Skeletal muscle tissue (tissue), 4 donors: ENCODE measurements around the gene HMGCS1. TPM values are rescaled to one million over a fixed set of nuclear protein-coding genes. Genes with fewer than 3 reads are reported as not detected.

Experiments
- H3K27ac ChIP-seq: one replicate; pipeline ENCODE4 v1.7.0; 2013; ENCODE audit warnings: mild to moderate bottlenecking, low read depth, low read length, inconsistent platforms
- H3K27me3 ChIP-seq, 3 donors: one replicate each; pipeline ENCODE4 v1.7.0; 2013; ENCODE audit warnings: low read length in 3 of 3; ENCODE audit not compliant: control insufficient read depth in 3 of 3, insufficient read depth in 3 of 3
- H3K36me3 ChIP-seq, 3 donors: one replicate each; pipeline ENCODE4 v1.7.0; 2013; ENCODE audit warnings: low read length in 3 of 3; ENCODE audit not compliant: control insufficient read depth in 3 of 3, insufficient read depth in 3 of 3
- H3K4me1 ChIP-seq, 3 donors: one replicate each; pipeline ENCODE4 v1.7.0; 2013; ENCODE audit warnings: low read length in 3 of 3, mild to moderate bottlenecking in 3 of 3; ENCODE audit not compliant: control insufficient read depth in 3 of 3, insufficient read depth in 3 of 3
- H3K4me3 ChIP-seq, 3 donors: one replicate each; pipeline ENCODE4 v1.7.0; 2013; ENCODE audit warnings: low read length in 3 of 3
- H3K9ac ChIP-seq, 3 donors: one replicate each; pipeline ENCODE4 v1.7.0; 2013; ENCODE audit warnings: low read length in 3 of 3, mild to moderate bottlenecking in 3 of 3, moderate library complexity in 2 of 3, low read depth in 1 of 3
- H3K9me3 ChIP-seq, 3 donors: one replicate each; pipeline ENCODE4 v1.7.0; 2013; ENCODE audit warnings: low read length in 3 of 3; ENCODE audit not compliant: control insufficient read depth in 3 of 3
- total RNA-seq: library from RNA; depleted of rRNA; stranded (reverse); fragments of >200 nt; gene quantifications from one replicate; pipeline ENCODE4 v1.2.3, GENCODE V29; 2014
- donor health status: Osteomylitis.

Gene HMGCS1
- total RNA-seq, 1 donor from 2014 or later, result 50.6 TPM

DNA sequence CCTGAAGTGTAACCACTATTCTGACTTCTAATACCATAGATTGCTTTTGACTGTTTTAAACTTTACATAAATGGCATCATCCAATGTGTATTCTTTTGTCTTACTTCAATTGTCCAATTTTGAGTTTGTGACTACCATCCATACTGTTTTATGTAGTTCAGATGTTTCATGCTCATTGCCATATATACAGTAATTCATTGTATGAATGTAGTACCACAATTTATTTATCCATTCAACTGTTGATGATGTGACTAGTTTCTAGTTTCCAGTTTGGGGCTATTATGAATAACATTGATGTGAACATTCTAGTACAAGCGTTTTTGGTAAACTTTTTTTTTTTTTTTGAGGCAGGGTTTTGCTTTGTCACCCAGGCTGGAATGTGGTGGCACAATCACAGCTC is 55.1 kb downstream of the HMGCS1 start:
- Histone ChIP-seq H3K4me3 (no peak overlapping the region), H3K9me3 (no peaks in the 10 kb centered on the region), H3K9ac (no peak overlapping the region), H3K27me3 (no peaks in the 10 kb centered on the region), H3K27ac (no peak overlapping the region), H3K4me1 (no peaks in the 10 kb centered on the region), H3K36me3 (no peaks in the 10 kb centered on the region)

DNA sequence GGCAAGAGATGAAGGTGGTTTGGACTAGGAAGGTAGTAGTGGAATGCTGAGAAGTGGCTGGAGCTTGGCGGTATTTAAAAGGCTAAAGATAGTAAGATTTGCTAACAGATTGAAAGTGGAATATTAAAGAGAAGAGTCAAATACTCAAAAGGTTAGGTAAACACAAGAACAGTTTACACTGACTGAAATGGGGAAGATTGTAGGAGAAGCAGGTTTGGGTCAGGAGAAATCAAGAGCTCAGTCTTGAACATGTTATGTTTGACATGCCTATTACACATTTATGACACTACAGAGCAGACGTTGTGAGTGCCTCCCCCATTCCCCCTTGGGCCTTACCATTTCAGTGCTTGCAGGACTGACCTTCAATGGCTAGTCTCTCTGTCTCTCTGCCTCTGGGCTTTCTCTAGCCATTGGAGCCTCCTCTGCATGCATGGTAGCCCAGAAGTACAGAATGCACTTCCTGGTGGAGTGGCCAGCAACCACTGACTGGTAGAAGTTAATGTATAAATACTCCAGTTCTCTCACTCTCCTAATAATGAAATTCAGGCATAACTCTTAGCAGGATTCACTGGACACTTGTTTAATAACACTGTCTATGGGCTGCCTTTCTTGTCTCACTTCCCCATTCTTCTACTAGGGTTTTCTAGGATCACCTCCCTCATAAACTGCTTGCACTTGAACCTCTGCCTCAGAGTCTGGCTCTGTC is 56.8 kb downstream of the HMGCS1 start:
- Histone ChIP-seq H3K27ac (no peak overlapping the region), H3K36me3 (no peaks in the 10 kb centered on the region), H3K4me3 (no peak overlapping the region), H3K27me3 (no peaks in the 10 kb centered on the region), H3K4me1 (no peaks in the 10 kb centered on the region), H3K9me3 (no peaks in the 10 kb centered on the region), H3K9ac (no peak overlapping the region)

DNA sequence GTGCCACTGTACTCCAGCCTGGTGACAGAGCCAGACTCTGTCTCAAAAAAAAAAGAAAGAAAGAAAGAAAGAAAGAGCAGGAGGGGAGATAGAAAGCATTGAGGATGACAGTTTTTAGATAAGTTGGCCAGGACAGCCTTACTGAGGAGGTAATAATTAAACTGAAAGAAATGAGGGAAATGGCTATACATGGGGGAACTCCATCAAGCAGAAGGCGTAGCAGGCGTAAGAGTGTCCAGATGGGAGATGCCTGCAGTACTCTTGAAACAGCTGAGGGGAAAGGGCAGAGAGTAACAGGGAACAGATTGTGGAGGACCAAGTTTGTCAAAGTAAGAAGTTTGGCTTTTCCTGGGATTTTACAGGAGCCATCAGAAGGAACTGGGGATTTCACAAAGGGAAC is 57.5 kb downstream of the HMGCS1 start:
- Histone ChIP-seq H3K9me3 (no peaks in the 10 kb centered on the region), H3K27me3 (no peaks in the 10 kb centered on the region), H3K9ac (no peak overlapping the region), H3K4me3 (no peak overlapping the region), H3K4me1 (no peaks in the 10 kb centered on the region), H3K27ac (no peak overlapping the region), H3K36me3 (no peaks in the 10 kb centered on the region)

DNA sequence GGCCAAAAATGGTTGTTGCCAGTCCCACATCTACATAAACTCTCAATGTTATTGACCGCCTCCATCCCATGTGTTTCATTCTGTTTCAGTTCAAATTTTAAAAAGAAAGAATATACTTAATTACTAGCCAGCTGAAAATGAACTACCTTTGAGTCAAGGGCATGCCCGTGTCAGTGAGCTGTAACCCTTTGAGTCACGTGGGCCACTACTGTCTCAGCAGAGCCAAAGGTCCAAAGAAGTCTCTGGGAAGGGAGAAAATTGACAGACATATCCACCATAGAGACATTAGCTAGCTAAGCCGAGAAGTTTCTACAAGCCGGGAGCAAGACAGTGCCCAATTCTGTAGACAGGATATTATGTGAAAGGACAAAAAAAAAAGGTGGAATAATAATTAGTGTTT is 61.5 kb downstream of the HMGCS1 start:
- H3K9me3 ChIP-seq, result no peaks in the 10 kb centered on the region
- H3K4me1 ChIP-seq, result no peaks in the 10 kb centered on the region
- H3K27ac ChIP-seq, result no peak overlapping the region
- no peak overlapping the region for H3K9ac ChIP-seq
- H3K36me3 ChIP-seq, result no peaks in the 10 kb centered on the region
- no peak overlapping the region for H3K4me3 ChIP-seq
- H3K27me3 ChIP-seq, result no peaks in the 10 kb centered on the region

DNA sequence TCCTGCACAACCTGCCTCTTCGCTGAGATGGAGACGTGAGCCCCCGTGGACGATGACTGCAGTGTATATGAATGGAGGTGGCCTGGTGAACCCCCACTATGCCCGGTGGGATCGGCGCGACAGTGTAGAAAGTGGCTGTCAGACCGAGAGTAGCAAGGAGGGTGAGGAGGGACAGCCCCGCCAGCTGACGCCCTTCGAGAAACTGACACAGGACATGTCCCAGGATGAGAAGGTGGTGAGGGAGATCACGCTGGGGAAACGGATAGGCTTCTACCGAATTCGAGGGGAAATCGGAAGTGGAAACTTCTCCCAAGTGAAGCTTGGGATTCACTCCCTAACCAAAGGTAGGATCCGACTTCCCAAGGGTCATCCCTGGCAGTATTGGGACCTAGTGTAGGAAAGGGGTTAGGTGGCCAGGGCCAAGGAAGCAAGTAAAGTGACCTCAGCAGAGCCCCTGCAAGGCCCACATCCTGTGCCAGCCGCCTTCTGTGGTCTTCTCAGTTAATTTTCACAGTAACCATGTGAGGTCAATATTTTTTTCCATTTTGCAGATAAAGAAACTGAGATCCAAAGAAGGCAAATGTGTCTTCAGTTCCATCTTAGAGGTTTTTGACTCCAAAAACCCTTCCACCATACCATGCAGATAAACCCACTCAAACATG is 67.4 kb downstream of the HMGCS1 start:
- peaks cover 0 to 6% (median 0%) of the 10 kb centered on the region in 3 donors for H3K36me3 ChIP-seq
- H3K4me1 ChIP-seq, result no peaks in the 10 kb centered on the region
- no peaks in the 10 kb centered on the region for H3K27me3 ChIP-seq
- H3K9me3 ChIP-seq, result no peaks in the 10 kb centered on the region
- no peak overlapping the region for H3K27ac ChIP-seq
- H3K4me3 ChIP-seq, result no peak overlapping the region
- H3K9ac ChIP-seq, result no peak overlapping the region

DNA sequence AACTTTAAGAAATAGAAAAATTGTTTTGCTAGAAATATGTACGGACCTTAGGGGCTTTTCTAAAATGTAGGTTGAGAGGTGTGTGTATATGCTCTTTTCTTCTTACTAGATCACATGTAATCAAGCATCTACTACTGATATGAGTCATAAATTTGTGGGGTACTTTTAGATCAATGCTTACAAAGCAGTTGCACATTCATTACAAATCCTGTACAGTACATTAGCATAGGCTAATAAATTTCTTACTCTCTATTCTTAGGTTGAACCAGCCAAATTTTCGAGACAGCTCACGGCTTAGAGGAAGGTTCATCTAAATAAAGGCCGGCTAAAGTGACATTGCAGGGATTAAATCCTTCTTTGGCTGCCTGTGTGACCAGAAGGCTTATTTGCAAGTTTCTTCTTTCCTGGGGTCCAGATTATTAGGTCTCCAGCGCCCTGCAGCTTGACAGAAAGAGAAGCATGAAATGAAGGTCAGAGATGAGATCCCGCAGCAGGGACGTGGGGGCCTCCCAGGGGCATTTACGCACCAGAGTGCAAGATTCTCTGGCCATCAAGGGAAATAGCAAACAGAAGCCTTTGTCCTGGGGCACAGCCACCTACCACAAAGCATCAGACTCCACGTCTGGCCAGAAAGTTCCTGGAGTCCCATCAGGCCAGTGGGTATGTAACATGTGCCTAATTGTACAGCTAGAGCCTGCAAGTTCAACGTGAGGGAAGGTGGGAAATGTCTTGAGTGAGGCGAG is 68.2 kb downstream of the HMGCS1 start:
- H3K9me3 ChIP-seq, result no peaks in the 10 kb centered on the region
- H3K27me3 ChIP-seq, result no peaks in the 10 kb centered on the region
- H3K27ac ChIP-seq, result no peak overlapping the region
- no peaks in the 10 kb centered on the region for H3K4me1 ChIP-seq
- H3K9ac ChIP-seq, result no peak overlapping the region
- H3K4me3 ChIP-seq, result no peak overlapping the region
- H3K36me3 ChIP-seq, result peaks cover 0 to 6% (median 0%) of the 10 kb centered on the region in 3 donors

DNA sequence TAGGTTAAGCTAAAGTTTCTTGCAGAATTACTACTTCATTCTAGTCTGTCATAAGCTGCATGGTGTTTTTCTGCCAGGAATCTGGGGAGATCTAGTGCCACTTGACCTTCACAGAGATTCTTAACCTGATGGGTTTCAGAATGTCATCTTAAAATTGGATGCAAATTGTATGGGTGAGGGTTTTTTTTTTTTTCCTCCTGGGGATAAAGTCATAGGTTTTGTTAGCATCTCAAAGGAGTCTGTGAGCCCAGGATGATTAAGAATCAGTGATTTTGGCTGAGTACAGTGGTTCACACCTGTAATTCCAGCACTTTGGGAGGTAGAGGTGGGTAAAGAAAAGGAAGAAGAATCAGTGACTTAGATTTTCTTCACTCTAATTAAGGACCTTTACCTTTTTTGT is 69.9 kb downstream of the HMGCS1 start:
- no peaks in the 10 kb centered on the region for H3K4me1 ChIP-seq
- no peak overlapping the region for H3K4me3 ChIP-seq
- H3K36me3 ChIP-seq, result peaks cover 0 to 6% (median 0%) of the 10 kb centered on the region in 3 donors
- no peak overlapping the region for H3K9ac ChIP-seq
- H3K27ac ChIP-seq, result no peak overlapping the region
- no peaks in the 10 kb centered on the region for H3K27me3 ChIP-seq
- no peaks in the 10 kb centered on the region for H3K9me3 ChIP-seq

DNA sequence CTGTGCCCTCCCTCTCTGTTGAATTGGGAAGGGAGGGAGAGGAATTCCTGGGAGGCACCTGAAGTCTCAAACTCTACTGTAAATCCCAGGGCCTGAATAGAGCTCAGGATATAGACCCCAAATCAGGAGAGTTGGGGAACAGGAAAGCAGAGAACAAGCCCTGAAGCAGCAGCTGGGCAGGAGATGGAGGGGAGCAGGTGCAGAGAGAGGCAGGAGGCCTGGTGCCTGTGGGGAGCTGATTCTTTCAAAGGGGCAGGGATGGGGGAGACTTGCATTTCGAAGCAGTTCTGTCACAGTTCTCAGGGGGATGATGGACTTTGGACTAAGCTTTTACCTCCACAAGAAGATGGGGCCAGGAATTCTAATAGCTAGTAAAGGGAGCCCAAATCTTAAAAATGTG is 71.0 kb downstream of the HMGCS1 start:
- peaks cover 0 to 6% (median 0%) of the 10 kb centered on the region in 3 donors for H3K36me3 ChIP-seq
- no peak overlapping the region for H3K9ac ChIP-seq
- no peaks in the 10 kb centered on the region for H3K4me1 ChIP-seq
- H3K4me3 ChIP-seq, result no peak overlapping the region
- no peak overlapping the region for H3K27ac ChIP-seq
- H3K9me3 ChIP-seq, result no peaks in the 10 kb centered on the region
- H3K27me3 ChIP-seq, result no peaks in the 10 kb centered on the region
